GM21723 (cell line): ENCODE measurements around the gene IGHMBP2.

Experiments
- ATAC-seq: cut with Tn5 transposase; IDR thresholded peaks from one replicate; pipeline ENCODE4 v1.9.1; 2021; ENCODE audit warnings: mild to moderate bottlenecking, moderate library complexity; ENCODE audit not compliant: unreplicated experiment

The IGHMBP2 gene

GRCh38 chr11:68925611-68926010 is 21.9 kb downstream of the IGHMBP2 start:
- no peak for ATAC-seq

GRCh38 chr11:68927280-68928135 is 23.8 kb downstream of the IGHMBP2 start:
- ATAC-seq: no peak

GRCh38 chr11:68928136-68928880 is 24.6 kb downstream of the IGHMBP2 start:
- ATAC-seq: no peak

DNA sequence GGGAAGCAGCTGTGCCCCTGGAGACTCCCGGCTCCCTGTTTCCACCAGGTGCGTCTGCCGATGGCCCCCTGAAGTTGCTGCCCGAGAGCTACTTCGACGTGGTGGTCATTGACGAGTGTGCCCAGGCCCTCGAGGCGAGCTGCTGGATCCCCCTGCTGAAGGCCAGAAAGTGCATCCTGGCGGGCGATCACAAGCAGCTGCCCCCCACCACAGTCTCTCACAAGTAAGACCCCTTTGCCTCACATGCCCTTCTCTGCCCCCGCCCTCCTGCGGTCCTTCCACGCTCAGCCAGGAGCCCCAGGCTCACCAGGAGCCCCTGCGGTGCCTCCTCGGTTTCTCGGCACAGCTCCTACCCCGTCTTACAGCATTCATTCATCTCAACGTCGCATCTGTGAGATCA is 25.4 kb downstream of the IGHMBP2 start:
- no peak for ATAC-seq

GRCh38 chr11:68929706-68930570 is 26.2 kb downstream of the IGHMBP2 start:
- no peak for ATAC-seq

- ATAC-seq: no peak
These were observed 27.5 kb downstream of the IGHMBP2 start for GRCh38 chr11:68930991-68931855.

DNA sequence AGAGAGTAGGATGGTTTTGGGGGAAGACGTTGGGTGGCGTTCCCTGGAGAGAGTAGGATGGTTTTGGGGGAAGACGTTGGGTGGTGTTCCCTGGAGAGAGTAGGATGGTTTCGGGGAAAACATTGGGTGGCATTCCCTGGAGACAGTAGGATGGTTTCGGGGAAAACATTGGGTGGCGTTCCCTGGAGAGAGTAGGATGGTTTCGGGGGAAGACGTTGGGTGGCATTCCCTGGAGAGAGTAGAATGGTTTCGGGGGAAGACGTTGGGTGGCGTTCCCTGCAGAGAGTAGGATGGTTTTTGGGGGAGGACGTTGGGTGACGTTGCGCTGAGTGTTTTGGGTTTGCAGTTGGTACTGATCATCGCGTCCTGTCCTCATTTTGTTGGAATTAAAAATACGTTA is 28.2 kb downstream of the IGHMBP2 start:
- ATAC-seq: no peak

- ATAC-seq: no peak
These were observed 28.7 kb downstream of the IGHMBP2 start for GRCh38 chr11:68932358-68932757.

GRCh38 chr11:68932933-68933577 is 29.4 kb downstream of the IGHMBP2 start:
- ATAC-seq: no peak

GRCh38 chr11:68933605-68934320 is 30.1 kb downstream of the IGHMBP2 start:
- no peak for ATAC-seq

GRCh38 chr11:68934321-68934645 is 30.6 kb downstream of the IGHMBP2 start:
- no peak for ATAC-seq

GRCh38 chr11:68934666-68935065 is 31.0 kb downstream of the IGHMBP2 start:
- no peak for ATAC-seq

DNA sequence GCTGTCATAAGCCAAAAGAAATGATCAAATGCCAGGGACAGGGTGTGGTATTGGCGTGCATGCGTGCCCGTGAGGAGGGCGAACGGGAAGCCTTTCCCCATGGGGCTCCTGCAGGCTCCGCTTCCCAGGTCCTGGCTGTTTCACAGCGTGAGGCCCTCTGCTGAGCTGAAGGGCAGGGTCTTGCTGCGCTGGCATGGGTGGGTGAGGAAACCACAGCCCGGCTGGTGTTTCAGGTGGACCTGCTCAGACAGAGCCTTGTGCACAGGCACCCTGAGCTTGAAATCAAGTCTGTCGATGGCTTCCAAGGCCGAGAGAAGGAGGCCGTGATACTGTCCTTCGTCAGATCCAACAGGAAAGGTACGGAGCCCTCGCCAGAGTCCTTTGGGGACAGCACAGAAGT is 31.4 kb downstream of the IGHMBP2 start:
- no peak for ATAC-seq

GRCh38 chr11:68935516-68936357 is 32.0 kb downstream of the IGHMBP2 start:
- ATAC-seq: no peak

- no peak for ATAC-seq
These were observed 32.6 kb downstream of the IGHMBP2 start for GRCh38 chr11:68936358-68936636.

- no peak for ATAC-seq
These were observed 33.3 kb downstream of the IGHMBP2 start for GRCh38 chr11:68936676-68937620.

- ATAC-seq: no peak
These were observed 34.4 kb downstream of the IGHMBP2 start for GRCh38 chr11:68938088-68938487.
